Measurements from ENCODE around the gene LSS.
"Not testable (repeated sequence)": the region's sequence is repeated elsewhere in the genome, so short reads cannot be mapped to it uniquely, and the experiment has no call there.

LSS gene

DNA sequence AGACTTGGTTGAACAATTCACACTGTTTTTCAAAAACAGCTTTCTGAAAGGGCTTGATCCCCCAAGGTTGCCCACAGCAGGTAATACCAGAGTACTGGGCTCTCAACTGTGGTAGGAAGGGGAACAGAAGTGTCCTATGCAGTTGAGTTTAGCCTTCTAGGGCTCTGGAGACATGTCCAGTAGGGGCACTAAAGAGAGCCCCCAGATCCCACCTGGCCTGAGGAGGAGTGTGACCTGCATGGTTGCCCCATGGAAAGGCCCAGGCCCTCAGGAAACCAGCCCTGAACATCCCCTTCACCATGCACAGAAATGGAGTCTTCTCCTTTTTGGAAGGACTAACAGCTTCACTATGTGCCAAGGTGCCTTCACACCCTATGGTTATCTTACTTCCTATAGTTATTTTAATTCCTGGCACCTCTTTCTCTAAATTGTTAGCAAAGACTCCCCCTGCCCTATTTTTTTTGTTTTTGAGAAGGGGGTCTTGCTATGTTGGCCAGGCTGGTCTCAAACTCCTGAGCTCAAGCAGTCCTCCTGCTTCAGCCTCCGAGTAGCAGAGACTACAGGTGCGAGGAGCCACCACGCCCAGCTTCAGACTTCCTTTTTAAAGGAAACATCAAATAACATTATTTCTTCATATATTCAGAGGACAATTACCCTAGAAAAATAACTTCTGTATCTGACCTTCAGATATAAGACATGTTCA, 16.8 kb upstream of the LSS start:
- FAIRE-seq = no peak

DNA sequence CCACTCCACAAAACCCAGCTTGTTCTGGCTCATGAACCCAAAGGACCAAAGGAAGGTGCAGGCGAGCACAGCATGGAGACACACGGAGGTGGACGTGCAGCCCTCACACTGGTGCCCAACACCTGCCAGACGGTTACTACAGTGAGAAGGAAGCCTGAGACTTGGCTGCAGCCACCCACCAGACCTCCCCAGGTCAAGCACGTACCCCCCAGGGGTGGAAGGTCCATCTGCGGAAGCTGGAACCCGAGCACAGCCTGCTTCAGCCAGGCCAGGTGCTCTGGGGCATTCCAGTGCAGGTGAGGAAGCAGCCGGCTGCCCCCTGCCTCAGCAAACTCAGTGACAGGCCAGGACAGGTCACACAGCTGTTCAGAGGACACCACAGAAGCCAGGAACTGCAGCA, 16.0 kb upstream of the LSS start:
- FAIRE-seq = no peak

DNA sequence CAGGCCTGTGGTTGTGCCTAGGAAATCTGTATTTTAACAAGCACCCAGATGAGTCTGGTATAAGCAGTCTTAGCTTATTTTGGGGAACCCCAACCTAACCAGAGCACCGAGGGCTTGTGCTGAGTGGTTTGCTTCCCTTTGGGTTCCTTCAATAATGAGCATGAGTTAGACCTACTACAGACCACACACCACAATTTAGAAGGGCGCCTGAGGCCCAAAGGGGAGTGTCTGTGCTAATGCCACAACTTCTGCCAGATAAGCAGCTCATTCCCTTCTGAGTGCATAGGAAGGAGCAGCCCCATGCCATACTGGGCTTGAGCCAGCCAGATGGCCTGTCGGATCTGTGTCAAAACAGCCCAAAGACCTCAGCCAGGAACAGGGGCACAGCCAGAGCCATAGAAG, 15.4 kb upstream of the LSS start:
- no peak for FAIRE-seq

DNA sequence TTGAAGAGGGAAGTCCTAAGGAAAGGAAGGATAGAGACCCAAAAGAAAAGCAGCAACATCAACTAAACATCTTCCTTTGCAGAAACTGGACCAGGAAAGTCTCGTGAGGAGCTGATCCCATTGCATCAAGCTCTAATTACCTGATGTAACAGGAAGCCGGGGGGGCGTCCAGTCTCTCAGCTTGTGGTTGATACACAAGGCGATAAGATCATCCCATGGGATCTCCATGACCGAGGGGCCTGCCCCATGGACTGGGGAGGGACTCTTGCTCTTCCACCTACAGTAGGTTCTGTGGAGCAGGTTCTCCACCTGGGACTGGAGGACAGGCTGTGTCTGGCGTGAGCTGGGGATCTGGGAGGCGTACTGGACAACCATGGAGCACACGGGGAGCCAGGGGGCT, 14.8 kb upstream of the LSS start:
- FAIRE-seq = no peak

DNA sequence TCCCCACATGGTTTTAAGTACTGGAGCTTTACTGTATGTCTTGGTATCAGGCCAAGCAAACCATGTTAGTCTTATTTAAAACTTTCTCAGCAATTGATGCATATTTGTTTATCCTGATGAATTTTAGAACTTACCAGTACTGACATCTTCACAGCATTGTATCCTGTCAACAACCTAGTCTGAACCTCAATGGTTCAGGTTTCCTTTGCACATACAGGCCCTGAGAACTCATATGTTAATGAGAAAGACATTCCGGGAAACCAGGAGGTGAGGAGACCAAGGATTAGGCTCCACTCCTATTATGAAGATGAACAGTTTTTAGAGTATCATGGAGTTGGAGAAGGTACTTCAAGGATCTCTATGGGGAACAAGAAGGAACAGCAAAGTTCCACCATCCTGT, 13.0 kb upstream of the LSS start:
- not testable (repeated sequence) for FAIRE-seq

DNA sequence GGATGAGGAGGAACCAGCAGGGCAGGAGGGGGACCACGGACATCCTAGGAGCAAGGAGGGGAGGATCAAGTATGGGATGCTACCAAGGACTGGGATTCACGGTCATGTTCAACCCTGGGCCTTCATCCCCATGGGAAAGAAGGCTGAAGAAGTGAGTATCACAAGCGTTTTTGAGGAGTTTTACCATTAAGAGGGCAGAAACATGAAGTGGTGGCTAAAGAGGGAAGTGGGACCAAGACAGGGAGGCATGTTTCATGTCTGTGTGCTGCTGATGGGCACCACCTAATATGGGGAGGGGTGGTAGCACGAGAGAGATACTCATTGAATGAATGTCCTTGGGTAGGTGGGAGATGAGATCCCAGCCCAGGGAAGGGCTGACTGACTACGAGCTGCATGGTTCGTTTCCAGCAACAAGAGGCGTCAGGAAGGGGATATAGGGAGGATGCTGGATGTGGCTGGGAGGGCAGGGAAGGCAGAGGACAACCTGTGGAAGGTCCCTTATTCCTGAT, 11.3 kb upstream of the LSS start:
- FAIRE-seq = no peak

DNA sequence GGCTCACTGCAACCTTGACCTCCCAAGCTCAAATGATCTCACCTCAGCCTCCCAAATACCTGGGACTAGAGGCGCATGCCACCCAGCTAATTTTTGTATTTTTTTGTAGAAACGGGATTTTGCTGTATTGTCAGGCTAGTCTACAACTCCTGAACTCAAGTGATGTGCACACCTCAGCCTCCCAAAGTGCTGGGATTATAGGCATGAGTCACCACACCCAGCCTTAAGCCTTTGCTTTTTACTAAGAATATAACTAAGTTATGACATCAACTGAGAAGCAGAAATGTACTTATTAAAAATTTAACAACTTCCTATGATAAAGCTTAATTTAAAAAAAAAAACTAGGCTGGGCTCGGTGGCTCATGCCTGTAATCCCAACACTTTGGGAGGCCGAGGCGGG, 8.9 kb upstream of the LSS start:
- no peak for FAIRE-seq

DNA sequence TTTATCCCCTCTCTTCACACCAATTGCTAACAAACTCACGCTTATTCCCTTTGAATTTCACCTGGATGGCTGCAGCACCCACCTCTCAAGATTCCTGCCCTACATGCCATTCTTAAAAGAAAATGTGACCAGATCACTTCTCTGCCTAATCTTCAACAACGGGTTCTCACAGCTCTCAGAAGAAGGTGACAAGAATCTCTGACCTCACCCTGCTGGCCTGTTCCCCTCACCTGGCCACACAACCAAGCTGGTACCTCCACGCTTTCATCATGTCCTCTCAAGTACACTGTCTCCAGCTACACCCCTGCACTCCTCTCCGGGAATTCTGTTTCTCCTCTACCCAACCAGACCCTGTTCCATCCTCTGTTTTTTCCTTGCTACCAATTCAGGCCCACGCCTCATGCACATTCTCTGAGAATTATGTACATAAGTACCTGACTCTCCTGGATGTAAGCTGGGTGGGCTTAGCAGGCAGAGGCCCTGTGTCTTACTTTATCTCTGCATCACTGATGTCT, 5.9 kb upstream of the LSS start:
- no peak for FAIRE-seq

DNA sequence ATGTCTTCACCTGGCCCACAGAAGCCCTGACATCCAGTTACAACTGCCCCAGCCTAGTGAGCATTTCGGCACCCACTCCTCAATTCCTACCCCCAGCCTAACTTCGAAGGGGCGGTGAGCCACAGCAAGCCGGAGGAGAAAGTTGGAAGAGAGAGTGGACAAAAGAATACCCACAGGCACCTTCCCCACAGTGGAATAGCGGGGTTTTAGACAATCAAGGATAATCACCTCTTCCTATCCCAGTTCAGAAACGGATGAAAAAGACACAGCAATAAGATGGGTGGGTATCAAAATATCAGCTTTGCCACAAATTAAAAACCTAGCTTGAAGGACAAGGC, 1.3 kb upstream of the LSS start:
- FAIRE-seq = no peak

DNA sequence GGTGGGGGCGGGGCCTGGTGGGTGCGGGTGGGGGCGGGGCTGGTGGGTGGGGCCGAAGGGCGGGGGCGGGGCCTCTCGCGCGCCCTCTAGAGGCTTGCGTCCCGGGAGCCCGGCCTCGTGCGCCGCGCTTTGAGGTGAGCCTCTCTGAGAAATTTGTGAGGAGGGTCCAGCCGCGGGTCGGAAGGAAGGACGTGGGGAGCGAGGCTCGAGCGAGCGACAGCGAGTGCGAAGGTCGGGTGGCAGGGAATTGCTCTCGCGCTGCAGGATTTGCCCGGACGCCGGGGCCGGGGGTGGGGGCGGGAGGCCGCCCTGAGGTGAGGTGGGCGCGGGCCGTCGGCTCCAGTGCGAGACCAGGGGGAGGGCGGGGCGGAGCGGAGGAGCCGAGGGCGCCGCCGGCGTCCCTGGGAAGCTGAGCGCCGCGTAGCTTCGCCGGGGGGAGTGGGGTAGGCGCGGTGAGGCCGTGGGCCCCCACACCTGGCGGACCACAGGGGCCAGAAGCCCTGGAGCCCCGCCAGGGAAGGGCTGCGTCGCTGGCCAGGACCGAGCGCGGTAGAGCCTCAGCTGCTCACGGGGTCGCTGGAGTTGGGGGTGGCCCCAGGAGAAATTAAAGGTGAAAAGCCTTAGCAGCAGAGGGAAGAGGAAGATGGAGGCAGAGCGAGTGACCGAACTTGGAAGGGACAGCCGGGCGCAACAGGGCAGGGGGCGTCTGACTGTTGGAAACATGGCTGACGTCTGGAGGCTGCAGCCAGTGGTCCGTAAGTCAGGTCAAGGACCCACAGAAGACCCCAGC, 754 bp upstream of the LSS start:
- FAIRE-seq = no peak

DNA sequence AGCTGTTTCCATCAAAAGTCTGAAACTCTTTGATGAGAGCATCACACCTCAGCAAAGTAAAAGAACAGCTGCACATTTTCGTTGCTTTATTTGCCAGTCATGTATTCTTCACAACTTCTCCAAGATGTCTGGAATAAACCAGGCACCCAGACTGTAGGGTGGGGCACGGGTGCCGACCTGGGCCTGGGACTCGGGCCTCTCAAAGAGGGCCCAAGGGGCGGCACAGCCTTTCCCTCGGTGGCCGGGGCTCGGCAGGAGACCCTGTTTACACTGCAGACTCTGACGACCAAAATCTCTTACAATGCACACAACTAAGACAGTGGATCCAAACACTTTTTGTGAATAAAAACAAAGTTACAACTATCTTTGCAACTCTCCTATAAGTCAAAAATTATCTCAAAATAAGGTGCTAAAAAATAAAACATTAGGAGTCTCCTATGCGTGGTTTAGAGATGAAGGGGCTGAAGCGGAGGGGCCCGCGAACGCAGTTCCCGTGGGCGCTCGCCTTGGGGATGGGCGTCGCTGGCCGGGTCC, 696 bp downstream of the LSS start:
- no peak for FAIRE-seq

DNA sequence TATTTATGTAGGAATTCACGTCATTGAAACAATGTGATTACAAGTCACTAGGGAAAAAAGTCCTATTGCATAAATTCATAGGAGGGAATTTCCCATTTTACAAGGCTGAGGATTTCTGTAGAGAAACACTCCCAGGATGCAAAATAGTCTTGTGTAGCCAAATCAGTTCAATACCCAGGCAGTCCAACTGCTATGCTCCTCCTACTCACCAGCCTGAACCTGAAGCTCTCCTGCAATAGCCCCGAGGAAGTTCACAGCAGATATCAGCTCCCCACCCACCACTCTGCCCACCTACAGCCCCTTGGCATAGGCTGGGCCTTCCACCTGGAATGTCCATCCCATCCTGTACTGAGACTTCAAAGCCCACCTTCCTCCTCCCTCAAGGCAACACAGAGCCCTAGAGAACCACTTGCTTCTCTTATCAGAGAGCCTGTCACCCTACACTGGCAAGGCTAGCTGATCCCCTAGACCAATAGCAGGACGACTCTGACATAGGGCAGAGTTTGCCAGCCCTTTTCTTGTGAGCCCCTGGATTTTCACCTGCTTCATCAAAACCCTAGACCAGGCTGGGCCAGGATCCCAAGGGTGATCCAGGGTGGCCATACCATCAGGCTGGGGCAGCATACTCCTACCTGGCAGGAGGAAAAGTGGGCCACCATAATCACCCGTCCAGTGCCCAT, 1.5 kb downstream of the LSS start:
- FAIRE-seq = no peak

DNA sequence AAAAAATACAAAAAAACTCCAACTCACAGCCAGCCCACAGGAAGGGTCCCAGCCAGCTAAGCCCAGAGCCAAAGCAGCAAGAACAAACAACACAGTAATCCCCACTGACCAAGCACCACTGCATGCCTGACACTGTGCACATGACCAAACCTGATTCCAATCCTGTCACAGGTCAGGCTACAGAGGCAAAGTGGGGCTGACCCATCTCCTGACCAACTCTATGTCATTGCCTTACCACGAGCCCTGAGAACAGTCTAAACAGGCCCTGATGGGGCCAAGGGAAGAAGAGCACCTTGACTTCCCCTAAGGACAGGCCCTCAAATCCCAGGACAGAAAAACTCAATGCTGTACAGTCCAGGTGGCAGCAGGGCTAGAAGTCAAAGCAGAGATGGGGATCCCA, 2.4 kb downstream of the LSS start:
- no peak for FAIRE-seq

DNA sequence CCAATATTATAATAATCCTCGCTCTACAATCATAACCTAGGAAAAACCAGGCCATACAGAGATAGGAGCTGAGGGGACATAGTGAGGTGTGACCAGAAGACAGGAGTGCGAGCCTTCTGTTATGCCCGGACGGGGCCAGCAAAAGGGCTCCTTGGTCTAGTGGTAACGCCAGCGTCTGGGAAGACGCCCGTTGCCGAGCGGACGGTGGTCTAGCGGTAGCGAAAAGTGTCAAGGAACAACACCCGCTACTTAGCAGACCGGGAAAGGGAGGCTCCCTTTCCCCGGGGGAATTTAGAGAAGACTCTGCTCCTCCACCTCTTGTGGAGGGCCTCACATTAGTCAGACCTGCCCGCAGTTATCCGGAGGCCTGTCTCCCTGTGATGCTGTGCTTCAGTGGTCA, 4.9 kb downstream of the LSS start:
- not testable (repeated sequence) for FAIRE-seq

DNA sequence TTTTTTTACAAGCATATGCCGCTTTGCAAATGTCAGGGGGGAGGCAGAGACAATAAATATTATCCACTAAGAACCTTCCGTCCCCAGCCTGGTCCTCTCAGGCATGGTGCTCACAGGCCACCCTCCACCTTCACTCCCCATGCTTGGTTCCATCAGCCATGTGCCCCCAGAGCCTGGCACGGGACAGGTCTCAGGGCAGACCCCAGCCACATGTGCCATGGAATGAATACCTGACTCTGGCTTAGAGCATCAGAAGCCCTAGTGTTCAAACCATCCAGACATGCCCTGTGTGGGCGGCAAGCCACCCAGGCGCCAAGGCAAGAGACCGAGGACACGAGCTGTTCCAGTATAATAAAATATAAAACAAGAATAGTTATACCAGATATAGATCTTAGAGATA, 5.4 kb downstream of the LSS start:
- FAIRE-seq = no peak

DNA sequence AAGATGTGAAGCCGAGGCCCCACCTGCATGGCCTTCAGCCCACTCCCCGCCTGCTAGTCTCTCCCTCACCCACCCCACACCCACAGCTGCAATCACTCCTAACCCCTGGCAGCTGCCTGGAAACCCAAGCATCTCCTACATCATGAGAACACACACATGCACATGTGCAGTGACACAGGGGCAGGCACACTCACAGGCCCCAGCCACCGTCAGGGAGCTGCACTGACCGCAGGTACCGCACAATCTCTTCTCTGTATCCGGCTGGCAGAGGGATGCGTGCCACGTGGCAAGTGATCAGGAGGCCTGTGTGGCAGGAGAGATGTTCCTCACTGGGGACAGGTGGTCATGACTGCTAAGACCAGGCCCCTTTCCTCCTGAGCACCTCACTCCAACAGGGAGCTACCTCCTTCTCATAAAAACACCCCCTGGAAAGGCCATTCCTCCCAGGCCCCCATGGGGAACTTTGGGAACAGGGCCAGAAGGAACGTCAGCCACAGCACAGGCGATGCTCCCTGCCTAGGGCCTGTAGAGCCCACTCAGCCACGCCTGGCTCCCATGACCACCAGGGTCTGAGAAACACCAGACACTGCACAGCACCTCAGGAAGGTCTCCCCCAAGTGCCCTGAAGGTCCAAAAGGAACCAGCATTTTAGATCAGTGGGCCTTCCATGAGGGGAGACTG, 6.0 kb downstream of the LSS start:
- no peak for FAIRE-seq

DNA sequence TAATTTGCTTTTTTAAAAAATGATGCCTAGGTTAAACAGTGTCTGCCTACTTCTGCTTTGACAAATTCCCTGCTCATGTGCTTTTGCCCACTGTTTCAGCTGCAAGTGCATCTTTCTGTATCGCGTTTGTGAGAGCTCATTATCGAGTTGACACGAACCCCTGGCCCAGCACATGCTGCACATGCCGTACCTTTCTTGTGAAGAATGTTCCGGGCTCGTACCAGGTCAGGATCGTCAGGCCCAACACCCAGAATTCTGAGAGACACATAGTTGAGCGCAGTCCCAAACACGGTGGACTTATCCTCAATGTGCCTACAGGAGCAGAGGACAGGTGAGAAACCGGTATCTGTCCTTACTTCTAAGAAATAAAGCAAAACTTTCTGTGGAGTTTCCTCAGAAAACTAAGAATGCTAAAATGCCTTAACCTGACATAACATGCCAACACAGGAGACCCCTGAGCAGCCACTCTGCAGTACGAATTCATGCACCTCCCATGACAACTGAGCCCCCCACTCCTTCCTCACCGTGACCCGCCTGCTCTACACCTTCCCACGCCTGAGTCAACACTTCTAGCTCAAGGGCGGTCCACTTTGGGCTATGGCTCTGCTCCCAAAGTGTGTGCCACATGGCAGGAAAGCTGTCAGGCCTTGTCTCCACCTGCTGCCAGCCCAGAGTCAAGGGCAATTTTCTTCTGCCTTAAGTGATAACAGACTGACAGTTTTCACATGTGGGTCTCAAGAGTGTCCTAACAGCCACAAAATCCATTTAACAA, 6.7 kb downstream of the LSS start:
- FAIRE-seq = no peak

DNA sequence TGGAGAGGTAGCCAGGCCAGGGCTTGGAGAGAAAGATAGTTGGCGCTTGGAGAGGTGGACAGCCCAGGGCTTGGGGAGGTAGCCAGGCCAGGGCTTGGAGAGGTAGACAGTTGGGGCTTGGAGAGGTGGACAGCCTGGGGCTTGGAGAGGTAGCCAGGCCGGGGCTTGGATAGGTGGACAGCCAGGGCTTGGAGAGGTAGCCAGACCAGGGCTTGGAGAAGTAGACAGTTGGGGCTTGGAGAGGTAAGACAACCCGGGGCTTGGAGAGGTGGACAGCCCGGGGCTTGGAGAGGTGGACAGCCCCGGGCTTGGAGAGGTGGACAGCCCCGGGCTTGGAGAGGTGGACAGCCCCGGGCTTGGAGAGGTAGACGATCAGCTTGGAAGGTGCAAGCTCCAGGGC, 7.7 kb downstream of the LSS start:
- FAIRE-seq = no peak

DNA sequence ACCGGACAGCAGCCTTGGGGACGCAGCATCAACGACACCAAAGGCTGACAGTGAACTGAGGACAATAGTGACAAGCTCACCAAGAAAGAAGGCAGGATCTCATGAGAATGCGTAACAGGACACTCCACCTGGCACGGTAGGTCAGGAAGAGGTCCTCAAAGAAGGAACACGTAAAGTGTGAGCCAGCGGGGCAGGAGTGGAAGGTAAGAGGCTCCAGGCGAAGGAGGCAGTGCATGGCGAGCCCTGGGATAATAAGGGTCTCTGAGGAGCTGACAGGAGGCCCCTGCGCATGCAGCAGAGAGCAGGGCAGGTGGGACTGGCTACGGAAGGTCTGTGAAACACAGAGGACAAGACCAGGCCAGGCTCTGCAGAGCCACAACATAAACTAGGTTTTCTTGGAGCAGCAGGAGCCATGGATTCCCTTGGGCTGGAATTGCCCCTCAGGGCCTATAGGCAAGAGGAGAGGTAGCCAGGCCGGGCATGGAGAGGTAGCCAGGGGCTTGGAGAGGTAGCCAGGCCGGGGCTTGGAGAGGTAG, 8.2 kb downstream of the LSS start:
- FAIRE-seq = no peak

DNA sequence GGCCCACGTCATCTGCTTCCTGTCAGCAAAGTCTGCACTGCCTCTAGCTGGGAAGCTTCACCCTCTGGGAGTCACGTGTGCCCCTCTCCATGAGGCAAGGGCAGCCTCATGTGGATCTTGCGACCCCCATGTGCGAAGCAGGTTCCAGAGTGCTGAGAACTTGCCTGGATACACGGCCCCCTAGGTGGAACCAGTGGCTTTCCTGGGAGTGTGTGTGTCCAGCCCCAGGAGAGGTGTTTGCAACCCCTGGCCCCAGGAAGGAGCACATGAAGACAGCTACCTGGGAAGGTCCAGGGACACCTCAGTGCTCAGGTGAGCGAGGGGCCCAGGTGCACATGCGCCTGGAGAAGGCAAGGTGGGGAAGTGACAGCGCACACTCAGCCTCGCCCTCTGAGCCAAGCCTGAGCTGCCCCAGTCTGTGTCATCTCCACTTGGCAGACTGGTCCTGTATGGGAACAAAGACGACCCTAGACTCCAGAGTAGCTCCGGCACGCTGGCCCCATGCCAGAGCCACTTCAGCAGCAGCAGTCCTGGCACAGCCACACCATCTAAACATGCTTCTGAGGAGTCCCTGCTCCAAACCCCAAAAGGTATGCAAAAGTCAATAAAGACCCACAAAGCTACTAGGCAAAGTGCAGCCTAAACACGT, 8.9 kb downstream of the LSS start:
- FAIRE-seq = no peak

DNA sequence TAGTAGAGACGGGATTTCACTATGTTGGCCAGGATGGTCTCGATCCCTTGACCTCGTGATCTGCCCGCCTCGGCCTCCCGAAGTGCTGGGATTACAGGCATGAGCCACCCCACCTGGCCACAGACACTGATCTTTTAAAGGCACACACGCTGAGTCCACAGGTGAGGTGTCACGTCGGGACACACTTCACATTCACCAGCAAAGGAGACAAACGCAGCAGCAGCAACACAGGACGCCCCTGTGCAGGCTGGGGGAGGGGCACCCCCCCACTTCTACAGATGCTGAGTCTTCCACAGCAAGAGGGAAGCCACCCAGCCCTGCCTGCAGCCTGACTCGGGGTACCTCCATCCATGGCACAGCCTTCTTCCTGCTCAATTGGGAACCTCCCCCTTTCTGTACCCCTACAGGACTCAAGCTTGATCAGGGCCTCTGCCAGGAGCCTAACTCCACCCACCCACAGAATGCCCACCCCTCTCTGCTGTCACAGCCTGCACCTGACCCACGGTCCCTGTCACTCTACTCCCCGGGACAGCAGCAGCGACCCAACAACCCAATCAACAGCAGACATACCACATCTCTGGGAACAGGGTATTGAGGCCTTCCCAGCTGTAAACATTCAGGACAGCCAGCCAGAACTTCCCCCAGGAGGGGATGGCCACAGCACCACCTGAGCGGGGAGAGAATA, 9.5 kb downstream of the LSS start:
- no peak for FAIRE-seq

All from endometrium (tissue), 2 donors.